Natural killer cell (primary cell): ENCODE results near the gene P2RX3. TPM values are rescaled to one million over a fixed set of nuclear protein-coding genes. Genes with fewer than 3 reads are reported as not detected.
A peak's percentile ranks its signal among the peaks of the same experiment; 100 is the strongest.

Source experiments
- ATAC-seq, 3 donors: fragments of 150-1000 bp in 2 of 3; fragments of 200-7000 bp in 1 of 3; cut with Tn5 transposase; 1 replicate in 1 of 3; 2 replicates in 2 of 3; pipeline ENCODE4 v1.10.0; 2021; ENCODE audit warnings: mild to moderate bottlenecking in 2 of 3, moderate library complexity in 2 of 3
- DNase-seq, 2 donors: peaks; one replicate each; pipeline versions ENCODE4 v3.0.0 to v3.0.0-alpha.2; 2013 to 2021; ENCODE audit warnings: mixed read lengths in 1 of 2
- H3K27ac ChIP-seq: one replicate; pipeline ENCODE4 v1.5.1; 2013; ENCODE audit warnings: mild to moderate bottlenecking, low read length
- H3K27me3 ChIP-seq: one replicate; pipeline ENCODE4 v1.6.1; 2013; ENCODE audit warnings: low read length; ENCODE audit not compliant: control insufficient read depth, insufficient read depth
- H3K36me3 ChIP-seq: one replicate; pipeline ENCODE4 v1.6.1; 2013; ENCODE audit warnings: low read length; ENCODE audit not compliant: control insufficient read depth, insufficient read depth
- H3K4me1 ChIP-seq: one replicate; pipeline ENCODE4 v1.6.1; 2013; ENCODE audit warnings: low read length; ENCODE audit not compliant: control insufficient read depth, insufficient read depth
- H3K4me3 ChIP-seq: one replicate; pipeline ENCODE4 v1.5.1; 2013; ENCODE audit warnings: low read length
- H3K9me3 ChIP-seq: one replicate; pipeline ENCODE4 v1.6.1; 2013; ENCODE audit warnings: low read length; ENCODE audit not compliant: control insufficient read depth, insufficient read depth
- H3K27ac Mint-ChIP-seq, 2 donors: one replicate each; pipeline ENCODE4 v1.8.0; 2022; ENCODE audit warnings: mild to moderate bottlenecking in 2 of 2, mixed read lengths in 2 of 2, moderate library complexity in 1 of 2
- H3K27me3 Mint-ChIP-seq, 2 donors: one replicate each; pipeline ENCODE4 v1.8.0; 2022; ENCODE audit warnings: low read depth in 2 of 2, mixed read lengths in 2 of 2
- H3K36me3 Mint-ChIP-seq: one replicate; pipeline ENCODE4 v1.8.0; 2022; ENCODE audit warnings: mixed read lengths
- H3K4me1 Mint-ChIP-seq, 2 donors: one replicate each; pipeline ENCODE4 v1.8.0; 2022; ENCODE audit warnings: mixed read lengths in 2 of 2
- H3K4me3 Mint-ChIP-seq: one replicate; pipeline ENCODE4 v1.8.0; 2022; ENCODE audit warnings: mild to moderate bottlenecking, moderate library complexity, mixed read lengths
- H3K9me3 Mint-ChIP-seq, 2 donors: one replicate each; pipeline ENCODE4 v1.8.0; 2022; ENCODE audit warnings: mixed read lengths in 2 of 2
- CTCF ChIP-seq: fragments of 200-600 bp; IDR thresholded peaks from one replicate; pipeline ENCODE4 v1.8.0; 2022; ENCODE audit warnings: antibody characterized with exemption
- WGBS: methylation state at CpG from one replicate; pipeline ENCODE4 v1.1.7; 2013; ENCODE audit warnings: missing lambda C conversion rate; ENCODE audit not compliant: insufficient coverage; 5-methylcytosine and 5-hydroxymethylcytosine counted together
- intact Hi-C: fragments of 100-400 bp; cut with micrococcal nuclease; formaldehyde crosslinking; loops from one replicate; pipeline ENCODE4 v1.14.2; 2022
- total RNA-seq, 4 donors: library from RNA; stranded (reverse); fragments of 120-200 nt in 1 of 4; gene quantifications; one replicate each; pipeline versions ENCODE4 v1.2.3 to v1.2.4, GENCODE V29; 2013 to 2022

Gene P2RX3
- total RNA-seq, 3 donors from 2014 or later (not counting 1 experiment from before 2014, with no cell fraction given) = not detected

DNA sequence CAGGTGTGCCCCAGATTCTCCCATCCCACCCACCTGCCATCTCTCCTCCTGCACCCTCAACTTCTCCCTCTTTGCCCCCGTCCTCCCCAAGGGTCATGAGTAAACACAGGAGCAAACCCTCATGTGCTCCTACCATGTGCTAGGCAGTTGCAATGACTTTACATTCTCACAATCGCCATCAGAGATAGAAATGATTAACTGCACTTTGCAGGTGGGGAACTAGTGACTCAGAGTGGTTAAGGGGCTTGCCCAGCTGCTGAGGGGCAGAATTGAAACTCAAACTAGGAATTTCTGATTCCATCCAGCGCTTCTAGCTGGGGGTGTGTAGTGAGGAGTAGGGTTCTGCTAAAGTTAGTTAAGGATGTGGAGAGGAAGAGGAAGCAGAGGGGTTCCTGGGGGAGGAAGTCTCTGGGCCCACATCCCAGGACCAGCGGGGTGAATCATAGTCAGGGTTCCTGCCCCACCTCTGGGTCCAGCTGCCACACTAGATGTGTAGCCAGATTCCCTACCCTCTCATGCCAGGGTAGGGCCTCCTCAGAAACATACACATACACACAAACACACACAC lies 68.3 kb downstream of the P2RX3 start:
- H3K27me3 Mint-ChIP-seq = no peaks in the 10 kb centered on the region
- ATAC-seq = peak in 2 of 3 donors; percentile 29 to 43
- no peak overlapping the region for H3K27ac ChIP-seq
- peaks cover 14% of the 10 kb centered on the region for H3K4me1 ChIP-seq
- intact Hi-C loops = no loop called here
- 16% methylated on average over 3 of the region's 4 CpGs for WGBS
- H3K4me3 ChIP-seq = no peak overlapping the region
- H3K9me3 ChIP-seq = no peaks in the 10 kb centered on the region
- no peaks in the 10 kb centered on the region for H3K36me3 Mint-ChIP-seq
- no peak for DNase-seq
- H3K27ac Mint-ChIP-seq = peak overlapping the region in 1 of 2 donors; percentile 35
- TF ChIP-seq CTCF = no peak
- peaks cover 15% of the 10 kb centered on the region for H3K36me3 ChIP-seq
- H3K4me3 Mint-ChIP-seq = no peak overlapping the region
- H3K9me3 Mint-ChIP-seq = no peaks in the 10 kb centered on the region
- peaks cover 0 to 4% of the 10 kb centered on the region in 2 donors for H3K4me1 Mint-ChIP-seq
- H3K27me3 ChIP-seq = no peaks in the 10 kb centered on the region

GRCh38 chr11:57407010-57407920 lies 69.1 kb downstream of the P2RX3 start:
- no peak for DNase-seq
- no peak for ATAC-seq
- Histone ChIP-seq H3K36me3 (peaks cover 17% of the 10 kb centered on the region), H3K4me3 (no peak overlapping the region), H3K27ac (no peak overlapping the region), H3K9me3 (no peaks in the 10 kb centered on the region), H3K4me1 (peaks cover 14% of the 10 kb centered on the region), H3K27me3 (no peaks in the 10 kb centered on the region)
- intact Hi-C loops = no loop called here
- Mint-ChIP-seq H3K4me1 (peaks cover 0 to 4% of the 10 kb centered on the region in 2 donors), H3K27me3 (no peaks in the 10 kb centered on the region), H3K27ac (no peak overlapping the region), H3K9me3 (no peaks in the 10 kb centered on the region), H3K36me3 (no peaks in the 10 kb centered on the region), H3K4me3 (no peak overlapping the region)
- TF ChIP-seq CTCF = no peak
- WGBS = 91% methylated on average over 9 of the region's 9 CpGs

- Mint-ChIP-seq H3K27ac (no peak overlapping the region), H3K27me3 (no peaks in the 10 kb centered on the region)
Measured at GRCh38 chr11:57407941-57408475, 69.9 kb downstream of the P2RX3 start.

More at GRCh38 chr11:57407941-57408475, 69.9 kb downstream of the P2RX3 start:
- DNase-seq (no peak), ATAC-seq (no peak)
- Histone ChIP-seq H3K4me3 (no peak overlapping the region), H3K27me3 (no peaks in the 10 kb centered on the region), H3K4me1 (peaks cover 14% of the 10 kb centered on the region), H3K27ac (no peak overlapping the region), H3K9me3 (no peaks in the 10 kb centered on the region), H3K36me3 (peaks cover 18% of the 10 kb centered on the region)
- H3K9me3 Mint-ChIP-seq = no peaks in the 10 kb centered on the region
- intact Hi-C loops = no loop called here
- H3K4me1 Mint-ChIP-seq = peaks cover 0 to 4% of the 10 kb centered on the region in 2 donors
- H3K36me3 Mint-ChIP-seq = no peaks in the 10 kb centered on the region
- no peak overlapping the region for H3K4me3 Mint-ChIP-seq
- no peak for TF ChIP-seq CTCF
- WGBS = 93% methylated on average over 8 of the region's 8 CpGs
